ENCODE data around the gene APBB1. TPM values are rescaled to one million over a fixed set of nuclear protein-coding genes. Genes with fewer than 3 reads are reported as not detected.

Gene APBB1
- total RNA-seq, 1 experiment from 2014 or later: 34.8 TPM

DNA sequence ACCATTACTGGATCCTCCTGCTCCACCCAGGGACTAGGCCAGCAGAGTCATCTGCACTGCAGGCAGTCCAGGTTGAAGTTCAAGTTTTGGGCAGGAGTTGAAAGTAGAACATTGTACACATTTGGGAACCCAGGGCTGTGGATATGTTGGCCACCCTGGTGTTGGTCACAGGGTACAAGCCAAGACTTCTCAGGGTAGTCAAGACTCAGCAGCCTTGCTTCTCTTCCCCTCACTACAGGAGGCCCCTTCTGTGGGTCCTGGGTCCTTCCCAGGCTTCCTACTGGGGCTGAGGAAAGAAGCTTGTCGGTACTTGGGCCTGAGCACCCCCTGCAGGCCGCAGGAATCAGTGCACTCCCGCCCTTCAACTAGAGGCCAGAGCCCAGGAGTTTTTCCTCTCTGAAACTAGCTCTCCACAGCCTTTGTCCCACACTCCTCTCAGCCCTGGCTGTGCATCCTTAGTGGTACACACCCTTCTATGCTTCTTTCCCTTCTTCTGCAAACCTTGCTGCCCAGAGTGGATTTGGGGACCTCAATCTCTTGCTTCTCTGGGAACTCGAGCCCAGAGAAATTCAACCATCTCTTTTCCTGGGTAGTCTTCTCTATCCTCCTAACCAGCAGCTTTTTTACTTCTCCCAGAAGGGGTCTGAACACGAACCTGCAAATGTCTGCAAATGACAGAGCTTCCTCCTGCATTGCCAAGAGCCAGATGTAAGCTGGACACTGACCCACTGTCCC, 24.5 kb upstream of the APBB1 start:
- H3K79me2 ChIP-seq (ENCODE audit: insufficient read depth, low read length): no peaks in the 10 kb centered on the region
- H4K91ac ChIP-seq (ENCODE audit: insufficient read length, low read depth, low read length): no peak overlapping the region
- H3K4me2 ChIP-seq (ENCODE audit: insufficient read depth, insufficient read length, low read length): no peak overlapping the region
- no peak overlapping the region for H3K9ac ChIP-seq (ENCODE audit: extremely low read depth, insufficient read length, low read length)
- WGBS (ENCODE audit: extremely low coverage, insufficient read length, low lambda C conversion rate): no CpG with 5 or more reads among the region's 5 CpGs
- no peaks in the 10 kb centered on the region for H4K20me1 ChIP-seq (ENCODE audit: control insufficient read depth, insufficient read depth, insufficient read length)
- Mint-ChIP-seq H3K4me3 (no peak overlapping the region), H3K36me3 (ENCODE audit: insufficient read depth in 1 of 3, low read depth in 3 of 3) (no peaks in the 10 kb centered on the region; a peak in 1 of 7 replicates), H3K27ac (no peak overlapping the region), H3K27me3 (ENCODE audit: low read depth) (no peaks in the 10 kb centered on the region), H3K4me1 (peaks cover 0 to 3% of the 10 kb centered on the region in 2 experiments; a peak in 1 of 4 replicates), H3K9me3 (no peaks in the 10 kb centered on the region)
- H2BK20ac ChIP-seq (ENCODE audit: low read depth, low read length, poor library complexity, severe bottlenecking): no peak overlapping the region
- no peak overlapping the region for H4K8ac ChIP-seq (replicated peaks; ENCODE audit: insufficient read length, low read depth, low read length)
- no peaks in the 10 kb centered on the region for H3K27me3 ChIP-seq (ENCODE audit: insufficient read depth, low read length)
- no peak overlapping the region for H2BK5ac ChIP-seq (ENCODE audit: insufficient read length, low read length)
- no peak overlapping the region for H2AFZ ChIP-seq (ENCODE audit: low read length)
- no peak overlapping the region for H4K5ac ChIP-seq (ENCODE audit: insufficient read length, low read depth, low read length)
- H3K9me3 ChIP-seq (ENCODE audit: control insufficient read depth, low read depth, low read length): no peaks in the 10 kb centered on the region
- no peak overlapping the region for H3K27ac ChIP-seq (ENCODE audit: insufficient read length, low read depth, low read length)
- H3T11ph ChIP-seq (ENCODE audit: low read length): no peak overlapping the region
- H2BK12ac ChIP-seq (ENCODE audit: insufficient read length, low read depth, low read length): no peak overlapping the region
- no peaks in the 10 kb centered on the region for H3K23me2 ChIP-seq (ENCODE audit: insufficient read length, low read depth, low read length, poor library complexity, severe bottlenecking)
- H3K56ac ChIP-seq (ENCODE audit: insufficient read length, low read depth, low read length): no peak overlapping the region
- H2BK15ac ChIP-seq (ENCODE audit: low read depth, low read length): no peak overlapping the region
- no peak overlapping the region for H2BK120ac ChIP-seq (ENCODE audit: low read depth, low read length, poor library complexity, severe bottlenecking)
- H3K14ac ChIP-seq (ENCODE audit: insufficient read depth, low read length): no peak overlapping the region
- peak; percentile 72 for DNase-seq
- no peak overlapping the region for H3K18ac ChIP-seq (ENCODE audit: insufficient read length, low read depth, low read length)
- TF ChIP-seq, protein P1, sequence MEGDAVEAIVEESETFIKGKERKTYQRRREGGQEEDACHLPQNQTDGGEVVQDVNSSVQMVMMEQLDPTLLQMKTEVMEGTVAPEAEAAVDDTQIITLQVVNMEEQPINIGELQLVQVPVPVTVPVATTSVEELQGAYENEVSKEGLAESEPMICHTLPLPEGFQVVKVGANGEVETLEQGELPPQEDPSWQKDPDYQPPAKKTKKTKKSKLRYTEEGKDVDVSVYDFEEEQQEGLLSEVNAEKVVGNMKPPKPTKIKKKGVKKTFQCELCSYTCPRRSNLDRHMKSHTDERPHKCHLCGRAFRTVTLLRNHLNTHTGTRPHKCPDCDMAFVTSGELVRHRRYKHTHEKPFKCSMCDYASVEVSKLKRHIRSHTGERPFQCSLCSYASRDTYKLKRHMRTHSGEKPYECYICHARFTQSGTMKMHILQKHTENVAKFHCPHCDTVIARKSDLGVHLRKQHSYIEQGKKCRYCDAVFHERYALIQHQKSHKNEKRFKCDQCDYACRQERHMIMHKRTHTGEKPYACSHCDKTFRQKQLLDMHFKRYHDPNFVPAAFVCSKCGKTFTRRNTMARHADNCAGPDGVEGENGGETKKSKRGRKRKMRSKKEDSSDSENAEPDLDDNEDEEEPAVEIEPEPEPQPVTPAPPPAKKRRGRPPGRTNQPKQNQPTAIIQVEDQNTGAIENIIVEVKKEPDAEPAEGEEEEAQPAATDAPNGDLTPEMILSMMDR (conservative IDR thresholded peaks at IDR 0.05): peak; percentile 90
- H3K23ac ChIP-seq (ENCODE audit: insufficient read length, low read depth, low read length): no peak overlapping the region
- no peaks in the 10 kb centered on the region for H3K79me1 ChIP-seq (ENCODE audit: insufficient read depth, low read depth, low read length, poor library complexity, severe bottlenecking)
- H2AK5ac ChIP-seq (ENCODE audit: insufficient read length, low read length): no peak overlapping the region
- no peaks in the 10 kb centered on the region for H3K4me1 ChIP-seq (ENCODE audit: insufficient read depth, low read length)
- H3K4ac ChIP-seq (ENCODE audit: low read depth, low read length): no peak overlapping the region

Measured in H9 (cell line).